Activated T-helper 9 cell treated with anti-CD3 and anti-CD28 coated beads, Interleukin-2, amount 50 U/mL, for 16 hours (primary cell): ENCODE results near the gene NAV2.

Source experiments
- DNase-seq: peaks from one replicate; pipeline ENCODE4 v3.0.0-alpha.2; 2020; ENCODE audit warnings: low read depth

NAV2 gene

GRCh38 chr11:19976281-19976941 lies 263.8 kb downstream of the NAV2 start:
- DNase-seq: no peak

DNA sequence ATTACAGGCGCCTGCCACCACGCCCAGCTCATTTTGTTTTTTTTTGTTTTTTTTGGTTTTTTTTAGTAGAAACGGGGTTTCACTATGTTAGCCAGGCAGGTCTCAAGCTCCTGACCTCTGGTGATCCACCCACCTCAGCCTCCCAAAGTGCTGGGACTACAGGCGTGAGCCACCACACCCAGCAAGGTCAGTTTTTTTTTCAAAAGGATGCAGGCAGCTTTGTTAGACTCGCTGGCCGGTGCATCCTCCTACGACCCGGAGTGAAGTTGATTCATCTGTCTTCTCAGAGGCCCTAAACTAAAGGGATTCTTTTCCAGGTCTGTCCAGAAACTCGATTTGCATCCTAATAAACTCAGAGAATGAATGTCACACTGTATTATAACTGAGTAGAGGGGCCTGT lies 265.3 kb downstream of the NAV2 start:
- no peak for DNase-seq

- DNase-seq: no peak
Measured at GRCh38 chr11:19978668-19979518, 266.3 kb downstream of the NAV2 start.

DNA sequence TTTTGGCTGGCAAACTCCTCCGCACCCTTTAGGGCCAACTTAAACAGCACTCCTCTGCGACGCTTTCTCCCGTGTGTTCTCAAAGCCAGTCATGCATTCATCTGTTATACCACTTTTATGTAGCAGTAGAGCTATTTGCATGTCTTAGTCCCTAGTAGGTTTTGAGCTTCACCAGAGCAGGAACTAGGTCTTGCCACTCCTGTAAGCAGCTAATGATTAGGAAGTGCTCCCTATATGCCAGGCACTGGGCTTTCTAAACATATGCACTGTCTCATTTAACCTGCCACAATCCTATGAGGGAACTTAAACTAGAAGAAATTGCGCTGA lies 266.8 kb downstream of the NAV2 start:
- no peak for DNase-seq

DNA sequence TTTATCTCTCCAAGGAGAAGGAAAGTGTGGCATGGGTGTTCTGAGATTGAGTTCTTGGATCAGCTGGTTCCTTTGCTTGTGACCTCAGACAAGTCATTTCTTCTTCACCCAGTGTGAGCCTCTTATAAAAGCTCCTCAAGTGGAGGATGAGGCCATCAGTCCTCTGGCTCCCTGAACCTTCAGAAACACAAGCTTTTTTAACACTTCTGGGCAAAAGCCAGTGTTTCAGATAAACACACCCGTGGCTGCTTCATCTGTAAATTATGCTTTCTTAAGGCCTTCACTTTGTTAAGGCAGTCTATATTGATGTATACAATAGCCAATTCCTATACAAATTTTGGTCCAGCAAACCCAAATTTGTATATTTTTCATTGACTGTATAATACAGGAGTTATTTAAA lies 267.8 kb downstream of the NAV2 start:
- no peak for DNase-seq

DNA sequence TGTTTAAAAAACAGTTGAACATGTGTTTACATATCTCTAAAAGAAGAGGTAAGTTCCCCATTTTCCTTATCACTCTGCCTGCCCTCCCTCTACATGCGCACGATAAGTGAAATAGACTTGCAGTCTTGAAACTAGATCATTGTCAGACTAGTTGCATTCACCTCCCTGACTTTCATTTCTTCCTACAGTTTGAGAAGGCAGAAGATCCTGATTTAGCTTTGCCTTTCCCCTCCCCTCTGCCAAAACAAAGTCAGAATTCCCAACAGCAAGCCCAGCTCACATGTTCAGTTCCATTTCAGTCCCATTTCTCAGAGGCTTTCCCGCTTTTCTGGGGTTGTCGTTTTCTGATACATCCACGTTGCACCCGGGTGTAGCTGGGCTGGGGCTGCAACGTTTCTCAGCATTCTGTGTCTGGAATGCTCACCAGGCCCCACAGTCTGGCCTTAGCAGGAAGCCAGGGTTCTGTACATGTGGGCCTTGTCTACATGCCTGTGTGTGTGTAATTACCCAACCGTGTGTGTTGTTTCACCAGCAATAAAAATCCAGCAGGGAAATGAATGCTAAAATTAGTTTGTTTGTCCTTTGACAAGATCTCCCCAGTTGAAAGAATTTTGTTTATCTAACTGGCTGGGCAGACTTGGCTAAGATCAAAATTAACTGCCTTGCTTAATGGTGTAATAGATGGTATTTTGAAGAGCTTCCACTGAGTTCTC lies 268.5 kb downstream of the NAV2 start:
- DNase-seq: no peak

DNA sequence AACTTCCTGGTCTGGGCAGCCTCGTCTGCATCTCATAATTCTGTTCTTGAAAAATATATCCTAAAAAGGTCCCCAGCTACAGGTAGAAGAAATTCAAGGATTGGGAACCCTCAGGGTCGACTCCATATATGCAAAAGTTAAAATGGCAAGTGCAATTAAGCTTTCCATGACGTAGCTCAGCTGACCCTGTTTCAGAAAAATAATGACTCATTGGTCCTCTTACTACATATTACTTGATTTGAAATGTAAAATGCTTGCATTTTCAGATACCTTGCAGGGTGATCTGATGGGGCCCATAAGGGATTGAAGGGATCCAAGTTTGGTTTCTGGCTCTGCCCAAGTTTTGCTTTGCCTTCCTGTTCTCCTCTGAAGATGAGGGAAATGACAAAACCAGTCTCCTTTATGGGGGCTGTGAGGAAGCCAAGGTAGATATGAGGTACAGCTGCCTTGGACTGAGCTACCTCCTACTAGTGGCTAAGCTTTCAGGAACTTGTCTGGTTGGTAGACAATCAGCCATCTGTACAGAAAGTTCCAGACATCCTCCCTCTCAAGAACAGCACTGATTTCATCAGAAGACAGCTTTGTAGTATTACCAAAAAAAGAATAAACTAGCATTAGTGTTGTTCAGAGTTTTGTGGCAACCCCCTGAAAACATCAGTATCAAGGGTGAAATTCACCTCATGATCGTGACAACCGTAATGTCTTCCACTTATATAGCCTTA lies 270.3 kb downstream of the NAV2 start:
- no peak for DNase-seq

GRCh38 chr11:19984048-19984742 lies 271.6 kb downstream of the NAV2 start:
- DNase-seq: no peak

GRCh38 chr11:19985111-19985510 lies 272.5 kb downstream of the NAV2 start:
- DNase-seq: no peak

- DNase-seq: no peak
Measured at GRCh38 chr11:19987331-19987801, 274.7 kb downstream of the NAV2 start.

GRCh38 chr11:19988598-19988997 lies 276.0 kb downstream of the NAV2 start:
- no peak for DNase-seq

DNA sequence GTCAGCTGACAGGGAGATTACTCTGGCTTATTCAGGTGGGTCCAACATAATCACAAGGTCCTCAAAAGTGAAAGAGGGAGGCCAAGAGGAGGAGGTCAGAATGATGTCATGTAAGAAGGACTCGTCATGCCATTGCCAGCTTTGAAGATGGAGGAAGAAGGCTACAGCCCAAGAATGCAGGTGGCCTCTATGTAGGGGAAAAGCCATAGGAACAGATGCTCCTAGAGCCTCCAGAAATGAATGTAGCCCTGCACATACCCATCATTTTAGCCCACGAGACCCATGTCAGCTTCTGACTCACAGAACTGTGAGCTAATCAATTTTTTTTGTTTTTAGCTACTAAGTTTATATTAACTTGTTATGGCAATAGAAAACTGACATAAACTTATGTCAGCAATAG lies 276.6 kb downstream of the NAV2 start:
- DNase-seq: no peak

- no peak for DNase-seq
Measured at GRCh38 chr11:19992162-19992561, 279.5 kb downstream of the NAV2 start.

DNA sequence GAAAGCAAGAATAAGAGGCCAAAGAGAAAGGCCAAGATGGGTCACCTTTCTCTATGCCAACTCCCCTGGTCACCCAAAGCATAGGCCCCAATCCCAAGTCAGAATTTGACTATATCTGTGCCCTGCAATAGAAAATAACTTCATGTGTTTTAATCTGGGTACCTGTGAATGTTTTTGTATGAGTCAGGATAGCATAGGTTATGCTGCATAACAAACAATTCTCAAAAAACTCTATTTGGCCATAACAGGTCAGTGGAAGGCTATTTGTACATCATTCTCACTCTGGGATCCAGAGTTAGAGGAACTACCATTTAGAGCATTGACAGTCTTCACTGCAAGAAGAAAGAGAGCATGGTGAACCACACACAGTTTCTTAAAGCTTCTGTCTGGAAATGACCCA lies 280.4 kb downstream of the NAV2 start:
- DNase-seq: no peak

DNA sequence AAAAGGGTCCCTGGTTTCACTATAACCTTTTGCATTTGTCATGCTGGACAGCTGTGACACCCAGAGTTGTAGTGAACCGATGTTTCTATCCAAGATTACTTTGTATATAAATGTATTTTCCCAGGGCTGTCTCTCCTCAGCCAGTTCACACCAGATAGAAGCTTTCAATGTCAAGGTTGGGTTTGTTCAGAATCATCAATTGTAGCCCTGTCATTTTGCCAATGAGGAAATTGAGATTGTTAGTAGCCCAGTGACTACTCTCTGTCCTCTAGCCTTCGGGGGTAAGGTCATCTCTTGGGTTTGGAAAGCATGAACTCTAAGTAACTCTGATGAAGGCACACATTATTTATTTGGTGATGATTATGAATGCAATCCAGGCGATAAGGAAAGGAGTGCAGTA lies 282.0 kb downstream of the NAV2 start:
- DNase-seq: no peak

GRCh38 chr11:19995145-19995544 lies 282.5 kb downstream of the NAV2 start:
- no peak for DNase-seq

DNA sequence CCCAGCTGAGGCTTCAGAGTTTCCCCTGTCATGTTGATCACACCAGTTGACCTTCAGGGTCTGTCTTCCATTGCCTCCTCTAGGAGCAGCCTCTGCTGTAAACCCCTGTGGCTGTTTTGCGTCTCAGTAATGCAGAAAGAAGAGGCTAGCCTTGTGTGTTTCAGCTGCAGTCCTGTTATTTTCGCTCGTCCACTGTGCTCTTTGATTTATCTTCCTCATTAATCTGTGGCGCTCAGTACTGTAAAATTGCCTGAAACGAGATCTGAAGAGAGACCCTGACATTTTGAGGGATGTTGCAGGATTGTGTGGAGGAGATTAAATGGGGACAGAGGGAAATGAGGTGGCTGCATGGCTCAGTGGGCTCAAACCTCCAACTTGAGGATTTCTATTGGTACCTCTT lies 283.9 kb downstream of the NAV2 start:
- no peak for DNase-seq

DNA sequence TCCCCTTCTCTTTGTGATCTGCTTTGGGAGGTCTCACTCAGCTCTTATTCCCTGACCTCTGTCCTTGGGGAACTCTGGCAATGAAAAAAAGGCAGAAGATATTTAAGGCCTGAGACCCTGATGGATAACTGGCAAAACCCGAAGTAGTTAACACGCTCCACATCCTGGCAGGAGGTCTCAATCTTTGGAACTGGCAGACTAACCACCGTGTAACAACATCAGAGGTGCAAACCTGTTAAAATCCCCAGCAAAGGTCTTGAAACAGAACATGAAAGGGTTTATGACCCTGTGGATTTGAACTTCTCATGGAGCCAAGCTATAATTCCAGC lies 287.3 kb downstream of the NAV2 start:
- no peak for DNase-seq

- DNase-seq: no peak
Measured at GRCh38 chr11:20000351-20001134, 287.9 kb downstream of the NAV2 start.

DNA sequence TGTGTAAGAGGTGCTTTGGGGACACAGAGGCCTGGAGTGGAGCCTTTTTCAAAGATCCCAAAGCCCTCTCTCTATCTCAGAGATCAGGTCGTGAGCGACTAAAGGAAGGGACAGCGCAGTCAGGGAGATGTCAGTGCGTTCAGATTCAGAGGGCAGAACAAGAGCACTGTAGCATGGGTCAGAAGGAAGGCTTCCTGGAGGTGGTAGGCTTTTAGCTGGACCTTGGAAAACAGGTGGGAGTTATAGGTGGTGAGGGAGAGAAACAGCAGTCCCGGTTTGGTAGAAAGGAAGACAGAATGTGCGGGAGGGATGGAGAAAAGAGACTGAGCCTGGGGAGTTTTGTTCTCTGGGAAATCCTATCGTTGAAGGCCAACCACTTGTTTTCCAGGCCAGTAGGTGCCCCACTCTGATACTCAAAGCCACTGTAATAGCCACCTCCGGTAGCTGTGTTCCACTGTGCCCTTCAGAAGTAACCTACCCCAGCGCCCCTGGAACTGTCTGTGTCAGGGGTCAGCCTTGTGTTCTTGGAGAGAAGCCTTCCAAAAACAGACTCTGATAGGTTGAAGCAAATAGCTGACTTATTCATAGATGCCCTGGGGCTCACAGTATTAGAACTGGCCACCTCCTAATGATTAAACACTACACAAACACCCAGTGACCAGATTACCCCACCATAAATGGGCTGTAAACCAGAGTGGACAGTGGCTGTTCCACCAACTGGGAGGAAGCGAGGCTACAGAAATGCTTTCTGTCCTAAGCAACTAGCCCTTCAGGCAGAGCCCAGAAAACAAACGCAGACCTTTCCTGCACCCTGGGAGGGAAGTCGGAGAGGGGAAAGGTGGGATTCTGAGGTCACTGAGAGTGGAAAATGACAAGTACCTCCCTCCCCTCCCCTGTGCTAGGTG lies 289.9 kb downstream of the NAV2 start:
- no peak for DNase-seq
